ENCODE measurements around the gene SKIDA1. TPM values are rescaled to one million over a fixed set of nuclear protein-coding genes. Genes with fewer than 3 reads are reported as not detected.

SKIDA1 gene
- total RNA-seq, 1 experiment from 2014 or later = 6.3 TPM

GRCh38 chr10:21533467-21534279, 8.2 kb upstream of the SKIDA1 start, which contains the start of gene MLLT10:
MLLT10 (plus strand) TSS chr10:21534232; CDS start chr10:21534645, 413 bp downstream.
- intact Hi-C loops (cut with micrococcal nuclease; ENCODE audit: unreplicated experiment) = loop anchor here (1.0 to 5.0 kb wide), 3 partner anchors 8 to 789 kb away; partner anchors contain the start of genes BMI1 and SKIDA1
- Mint-ChIP-seq H3K27me3 (ENCODE audit: insufficient read depth, unreplicated experiment) (no peaks in the 10 kb centered on the region), H3K4me1 (ENCODE audit: low read depth, unreplicated experiment) (peaks cover 17% of the 10 kb centered on the region), H3K9me3 (ENCODE audit: unreplicated experiment) (no peaks in the 10 kb centered on the region), H3K27ac (ENCODE audit: unreplicated experiment) (peak within 1 kb of the TSS; percentile 94), H3K4me3 (ENCODE audit: unreplicated experiment) (peak within 1 kb of the TSS; percentile 85), H3K36me3 (ENCODE audit: insufficient read depth, unreplicated experiment) (peaks cover 49% of the 10 kb centered on the region)
- DNase-seq = peak; percentile 97 to 100
- ChIA-PET POLR2A (no interaction called here), CTCF (interaction anchor here (0.8 kb wide), 1 partner anchor 37 kb away, joined by 3 read pairs; no protein-coding TSS in a partner anchor)
- peak; percentile 30 to 44 for TF ChIP-seq CTCF (IDR thresholded peaks at IDR 0.05; ENCODE audit: insufficient read depth in 1 of 2, low read depth in 1 of 2, low read length in 1 of 2, severe bottlenecking in 1 of 2, unreplicated experiment in 1 of 2)
- Histone ChIP-seq H3K4me3 (ENCODE audit: low read depth, low read length) (peak within 1 kb of the TSS; percentile 80), H3K27me3 (replicated peaks; ENCODE audit: control insufficient read depth, insufficient read depth, low read length) (no peaks in the 10 kb centered on the region), H3K4me1 (peaks cover 25% of the 10 kb centered on the region), H3K9me3 (no peaks in the 10 kb centered on the region), H3K36me3 (ENCODE audit: control insufficient read depth, insufficient read depth, low read length) (no peaks in the 10 kb centered on the region)
- BruUV-seq (replicated peaks) = TSS peak; percentile 95

GRCh38 chr10:21532694-21533466, 7.4 kb upstream of the SKIDA1 start:
- Mint-ChIP-seq H3K27ac (ENCODE audit: unreplicated experiment) (peak overlapping the region; percentile 94), H3K36me3 (ENCODE audit: insufficient read depth, unreplicated experiment) (peaks cover 43% of the 10 kb centered on the region), H3K27me3 (ENCODE audit: insufficient read depth, unreplicated experiment) (no peaks in the 10 kb centered on the region), H3K9me3 (ENCODE audit: unreplicated experiment) (no peaks in the 10 kb centered on the region), H3K4me1 (ENCODE audit: low read depth, unreplicated experiment) (peaks cover 23% of the 10 kb centered on the region), H3K4me3 (ENCODE audit: unreplicated experiment) (peak overlapping the region; percentile 85)
- no peak for TF ChIP-seq CTCF (IDR thresholded peaks at IDR 0.05; ENCODE audit: insufficient read depth in 1 of 2, low read depth in 1 of 2, low read length in 1 of 2, severe bottlenecking in 1 of 2, unreplicated experiment in 1 of 2)
- Histone ChIP-seq H3K27me3 (replicated peaks; ENCODE audit: control insufficient read depth, insufficient read depth, low read length) (no peaks in the 10 kb centered on the region), H3K36me3 (ENCODE audit: control insufficient read depth, insufficient read depth, low read length) (no peaks in the 10 kb centered on the region), H3K4me1 (peaks cover 30% of the 10 kb centered on the region), H3K9me3 (no peaks in the 10 kb centered on the region), H3K4me3 (ENCODE audit: low read depth, low read length) (peak overlapping the region; percentile 80)
- intact Hi-C loops (cut with micrococcal nuclease; ENCODE audit: unreplicated experiment) = loop anchor here (1.0 to 5.0 kb wide), 2 partner anchors 8 to 789 kb away; partner anchors contain the start of genes BMI1 and SKIDA1
- DNase-seq = no peak
- no TSS peak for BruUV-seq (replicated peaks)
- ChIA-PET POLR2A (interaction anchor here (1.5 kb wide), 1 partner anchor 15 kb away, joined by 10 read pairs; no protein-coding TSS in a partner anchor), CTCF (no interaction called here)

- intact Hi-C loops (cut with micrococcal nuclease; ENCODE audit: unreplicated experiment) = loop anchor here (5.0 kb wide), 1 partner anchor 791 kb away; the partner anchor contains the start of gene BMI1
- Mint-ChIP-seq H3K9me3 (ENCODE audit: unreplicated experiment) (no peaks in the 10 kb centered on the region), H3K4me3 (ENCODE audit: unreplicated experiment) (no peak overlapping the region), H3K27ac (ENCODE audit: unreplicated experiment) (no peak overlapping the region), H3K36me3 (ENCODE audit: insufficient read depth, unreplicated experiment) (peaks cover 40% of the 10 kb centered on the region), H3K4me1 (ENCODE audit: low read depth, unreplicated experiment) (peaks cover 23% of the 10 kb centered on the region), H3K27me3 (ENCODE audit: insufficient read depth, unreplicated experiment) (no peaks in the 10 kb centered on the region)
- Histone ChIP-seq H3K9me3 (no peaks in the 10 kb centered on the region), H3K4me3 (ENCODE audit: low read depth, low read length) (no peak overlapping the region), H3K27me3 (replicated peaks; ENCODE audit: control insufficient read depth, insufficient read depth, low read length) (no peaks in the 10 kb centered on the region), H3K36me3 (ENCODE audit: control insufficient read depth, insufficient read depth, low read length) (no peaks in the 10 kb centered on the region), H3K4me1 (peaks cover 30% of the 10 kb centered on the region)
- no peak for TF ChIP-seq CTCF (IDR thresholded peaks at IDR 0.05; ENCODE audit: insufficient read depth in 1 of 2, low read depth in 1 of 2, low read length in 1 of 2, severe bottlenecking in 1 of 2, unreplicated experiment in 1 of 2)
- no TSS peak for BruUV-seq (replicated peaks)
- no peak for DNase-seq
- CTCF ChIA-PET = no interaction called here
- POLR2A ChIA-PET = interaction anchor here (1.5 kb wide), 1 partner anchor 13 kb away, joined by 10 read pairs; no protein-coding TSS in a partner anchor
Measured at GRCh38 chr10:21531164-21531563, 5.7 kb upstream of the SKIDA1 start.

Measured in Caco-2 (cell line).